Coronary artery (tissue), 2 donors: Measurements from ENCODE around the gene DHRSX.
A peak's percentile ranks its signal among the peaks of the same experiment; 100 is the strongest.

ENCODE experiments used
- DNase-seq: peaks from one replicate; pipeline ENCODE4 v3.0.0-alpha.2; 2017; ENCODE audit warnings: low spot score
- H3K27ac ChIP-seq, 2 donors: fragments of 200-600 bp; sonication (generic); one replicate each; pipeline ENCODE4 v1.5.1; 2016 to 2019
- H3K4me3 ChIP-seq: fragments of 200-600 bp; sonication (generic); 2 replicates; pipeline ENCODE4 v1.5.1; 2016; ENCODE audit warnings: mild to moderate bottlenecking, moderate library complexity
- CTCF ChIP-seq: fragments of 200-600 bp; sonication (generic); IDR thresholded peaks from one replicate; pipeline ENCODE4 v1.5.1; 2019; ENCODE audit warnings: antibody characterized with exemption

The DHRSX gene

GRCh38 chrX:2500803-2501558 is at the start of gene DHRSX, which contains the start of gene ZBED1:
Gene DHRSX, minus strand, starts transcription at chrX:2500976. Its CDS starts 51 bp downstream, at chrX:2500925.
Gene ZBED1, minus strand, starts transcription at chrX:2500976. Its CDS starts 10,257 bp downstream, at chrX:2490719.
- peak within 1 kb of the TSS; percentile 97 for H3K4me3 ChIP-seq
- peak; percentile 72 for DNase-seq
- TF ChIP-seq CTCF: no peak
- H3K27ac ChIP-seq: peak within 1 kb of the TSS; percentile 92 to 93

GRCh38 chrX:2549876-2550275 is 49.1 kb upstream of the DHRSX start:
- no peak for TF ChIP-seq CTCF
- DNase-seq: no peak
- Histone ChIP-seq H3K27ac (no peak overlapping the region), H3K4me3 (no peak overlapping the region)

GRCh38 chrX:2548711-2549423 is 48.1 kb upstream of the DHRSX start:
- TF ChIP-seq CTCF: no peak
- no peak for DNase-seq
- Histone ChIP-seq H3K27ac (no peak overlapping the region), H3K4me3 (no peak overlapping the region)

GRCh38 chrX:2547736-2548135 is 47.0 kb upstream of the DHRSX start:
- no peak overlapping the region for H3K27ac ChIP-seq
- no peak overlapping the region for H3K4me3 ChIP-seq
- TF ChIP-seq CTCF: no peak
- DNase-seq: no peak

GRCh38 chrX:2546496-2546895 is 45.7 kb upstream of the DHRSX start:
- no peak overlapping the region for H3K27ac ChIP-seq
- H3K4me3 ChIP-seq: no peak overlapping the region
- DNase-seq: no peak
- TF ChIP-seq CTCF: no peak

GRCh38 chrX:2545144-2545543 is 44.4 kb upstream of the DHRSX start:
- H3K27ac ChIP-seq: no peak overlapping the region
- no peak for DNase-seq
- TF ChIP-seq CTCF: no peak

More at GRCh38 chrX:2545144-2545543, 44.4 kb upstream of the DHRSX start:
- no peak overlapping the region for H3K4me3 ChIP-seq
